HepG2 (cell line): ENCODE measurements around the gene MON1A. TPM values are rescaled to one million over a fixed set of nuclear protein-coding genes. Genes with fewer than 3 reads are reported as not detected.

Experiments
- ATAC-seq: fragments of 200-7000 bp; cut with Tn5 transposase; 3 replicates; pipeline ENCODE4 v1.9.1; 2020; ENCODE audit warnings: mild to moderate bottlenecking, moderate library complexity
- BruUV-seq: library from RNA; stranded (reverse); fragments of 400-500 nt; replicated peaks from 2 replicates; lab custom pipeline; 2021; lab: Mats Ljungman, UMichigan
- CTCF ChIA-PET: fragments of 300-600 bp; formaldehyde crosslinking; extraction: SDS; loops from one replicate; lab custom pipeline; 2021; ENCODE audit warnings: low total read pairs, inconsistent platforms, low intra/inter-chr PET ratio; lab: Yijun Ruan, JAX
- POLR2A ChIA-PET: fragments of 350-600 bp; sonication (Branson Sonifier 250); formaldehyde crosslinking; loops from one replicate; lab custom pipeline; 2020; ENCODE audit warnings: antibody characterized with exemption, inconsistent platforms; lab: Yijun Ruan, JAX
- DNase-seq: peaks from one replicate; pipeline ENCODE4 v3.0.0-alpha.2; 2015; ENCODE audit warnings: low spot score
- FAIRE-seq: peaks from 3 replicates; lab custom pipeline; 2011; peaks lifted over from hg19 to GRCh38; lab: Jason Lieb, UNC
- H2AFZ ChIP-seq: one replicate; pipeline ENCODE4 v1.6.1; 2011; ENCODE audit warnings: low read length, inconsistent platforms
- H3K27ac ChIP-seq: fragments of 300-600 bp; 3 replicates; pipeline ENCODE4 v1.8.0; 2011; ENCODE audit warnings: mixed run types, mild to moderate bottlenecking, mixed read lengths, low read length, inconsistent platforms; ENCODE audit not compliant: insufficient read depth; ENCODE audit errors: extremely low read length
- H3K27me3 ChIP-seq, 2 experiments: fragments of 200-600 bp in 1 of 2; 2 replicates in 1 of 2; 3 replicates in 1 of 2; pipeline versions ENCODE4 v1.6.0 to v1.8.0; 2011; ENCODE audit warnings: low read length in 2 of 2, mild to moderate bottlenecking in 2 of 2, moderate library complexity in 2 of 2, inconsistent platforms in 1 of 2; ENCODE audit not compliant: insufficient read depth in 2 of 2, control insufficient read depth in 1 of 2
- H3K36me3 ChIP-seq, 2 experiments: fragments of 200-600 bp in 1 of 2; replicated peaks in 1 of 2; 2 replicates in 1 of 2; 3 replicates in 1 of 2; pipeline versions ENCODE4 v1.5.1 to v1.8.0; 2011; ENCODE audit warnings: low read length in 2 of 2, inconsistent platforms in 1 of 2; ENCODE audit not compliant: insufficient read depth in 2 of 2, control insufficient read depth in 1 of 2
- H3K4me1 ChIP-seq: 2 replicates; pipeline ENCODE4 v1.5.1; 2012; ENCODE audit warnings: low read length, inconsistent platforms; ENCODE audit not compliant: insufficient read depth
- H3K4me2 ChIP-seq: 2 replicates; pipeline ENCODE4 v1.6.0; 2011; ENCODE audit warnings: low read depth, low read length, inconsistent platforms
- H3K4me3 ChIP-seq, 3 experiments: fragments of 200-600 bp in 1 of 3; sonication (generic), shearing (Covaris generic) in 1 of 3; replicated peaks in 1 of 3; 2 replicates each; pipeline ENCODE4 v1.5.1; 2011 to 2016; ENCODE audit warnings: low read length in 3 of 3, inconsistent platforms in 2 of 3, low read depth in 2 of 3, mild to moderate bottlenecking in 2 of 3, control low read depth in 1 of 3, mixed read lengths in 1 of 3; ENCODE audit not compliant: insufficient read depth in 1 of 3
- H3K79me2 ChIP-seq: one replicate; pipeline ENCODE4 v1.6.1; 2011; ENCODE audit warnings: low read length, inconsistent platforms; ENCODE audit not compliant: insufficient read depth
- H3K9ac ChIP-seq: 2 replicates; pipeline ENCODE4 v1.6.0; 2011; ENCODE audit warnings: mild to moderate bottlenecking, low read depth, low read length, inconsistent platforms; ENCODE audit not compliant: insufficient read depth
- H3K9me3 ChIP-seq: 2 replicates; pipeline ENCODE4 v1.5.1; 2012; ENCODE audit warnings: mild to moderate bottlenecking, low read length
- H4K20me1 ChIP-seq: 2 replicates; pipeline ENCODE4 v1.6.0; 2011; ENCODE audit warnings: inconsistent platforms, mild to moderate bottlenecking, low read length, moderate library complexity; ENCODE audit not compliant: insufficient read depth
- CEBPB ChIP-seq: IDR thresholded peaks from 2 replicates; pipeline ENCODE4 v1.6.1; 2011; ENCODE audit warnings: low read depth, low read length, improper control_type of control experiment, borderline replicate concordance
- FOXK2 ChIP-seq: fragments of 450-650 bp; IDR thresholded peaks from 2 replicates; pipeline ENCODE4 v1.6.1; 2016
- GFI1 ChIP-seq: sonication (generic); formaldehyde crosslinking; IDR thresholded peaks from 2 replicates; pipeline ENCODE4 v1.5.0; 2020; ENCODE audit warnings: missing genetic modification reagents, mild to moderate bottlenecking, borderline replicate concordance
- MAFK ChIP-seq, 2 experiments: IDR thresholded peaks in 1 of 2; conservative IDR thresholded peaks in 1 of 2; 2 replicates each; pipeline ENCODE4 v1.6.1; 2011; ENCODE audit warnings: improper control_type of control experiment in 2 of 2, low read length in 2 of 2
- ZBTB49 ChIP-seq: sonication (generic); formaldehyde crosslinking; IDR thresholded peaks from 2 replicates; pipeline ENCODE4 v1.4.0; 2020; ENCODE audit warnings: missing genetic modification reagents, borderline replicate concordance
- ZFP37 ChIP-seq: sonication (generic); formaldehyde crosslinking; IDR thresholded peaks from 2 replicates; pipeline ENCODE4 v1.4.0; 2020; ENCODE audit warnings: missing genetic modification reagents, borderline replicate concordance
- ZNF143 ChIP-seq: sonication (generic); formaldehyde crosslinking; IDR thresholded peaks from 2 replicates; pipeline ENCODE4 v1.4.0; 2020; ENCODE audit warnings: missing genetic modification reagents
- ZNF281 ChIP-seq: sonication (generic); formaldehyde crosslinking; IDR thresholded peaks from 2 replicates; pipeline ENCODE4 v1.4.0; 2020; ENCODE audit warnings: missing genetic modification reagents, borderline replicate concordance
- WGBS: methylation state at CpG from one replicate; pipeline ENCODE4 v1.1.6; 2017; ENCODE audit warnings: low lambda C conversion rate; 5-methylcytosine and 5-hydroxymethylcytosine counted together
- in situ Hi-C: cut with HindIII; loops from 2 replicates; pipeline ENCODE4 v1.10.0; 2017; ENCODE audit warnings: low pct_unique_long_range_greater_than_20kb; ENCODE audit not compliant: extremely low pct_ligation_motif_present
- intact Hi-C: fragments of 100-400 bp; cut with micrococcal nuclease; formaldehyde crosslinking; loops from one replicate; pipeline ENCODE4 v1.10.0; 2022; ENCODE audit not compliant: unreplicated experiment
- polyA plus RNA-seq, 8 experiments: library from polyadenylated mRNA; depleted of rRNA in 3 of 8; stranded (reverse) in 7 of 8; unstranded in 1 of 8; fragments of >200 nt; fragmentation: Illumina TruSeq in 4 of 8; extraction: Trizol in 4 of 8; gene quantifications; 2 replicates each; pipeline versions ENCODE4 v1.2.1 to v1.2.3, GENCODE V29; 2011 to 2016; ENCODE audit warnings: low read depth in 4 of 8, missing spikeins in 1 of 8, mixed read lengths in 1 of 8; ENCODE audit not compliant: insufficient read depth in 1 of 8
- total RNA-seq, 5 experiments: library from RNA; depleted of rRNA; stranded (reverse); fragments of >200 nt; fragmentation: Illumina TruSeq; extraction: Trizol; gene quantifications; 2 replicates each; pipeline ENCODE4 v1.2.3, GENCODE V29; 2016; ENCODE audit warnings: low read depth in 1 of 5
- TF ChIP-seq, protein P1 (sequence below): IDR thresholded peaks from 2 replicates; pipeline ENCODE4 v1.6.1; 2016; ENCODE audit warnings: low read depth, control low read depth
- TF ChIP-seq, protein P2 (sequence below): sonication (generic); formaldehyde crosslinking; IDR thresholded peaks from 2 replicates; pipeline ENCODE4 v1.4.0; 2020; ENCODE audit warnings: missing genetic modification reagents
- TF ChIP-seq, protein P3 (sequence below): sonication (generic); formaldehyde crosslinking; IDR thresholded peaks from 2 replicates; pipeline ENCODE4 v1.4.0; 2020; ENCODE audit warnings: missing genetic modification reagents, mild to moderate bottlenecking, borderline replicate concordance

MON1A gene
- total and polyA plus RNA-seq, 2 of the 13 experiments (the other 11 are each of a cell fraction or from before 2014, with no cell fraction given): 4.6 to 9.0 TPM

DNA sequence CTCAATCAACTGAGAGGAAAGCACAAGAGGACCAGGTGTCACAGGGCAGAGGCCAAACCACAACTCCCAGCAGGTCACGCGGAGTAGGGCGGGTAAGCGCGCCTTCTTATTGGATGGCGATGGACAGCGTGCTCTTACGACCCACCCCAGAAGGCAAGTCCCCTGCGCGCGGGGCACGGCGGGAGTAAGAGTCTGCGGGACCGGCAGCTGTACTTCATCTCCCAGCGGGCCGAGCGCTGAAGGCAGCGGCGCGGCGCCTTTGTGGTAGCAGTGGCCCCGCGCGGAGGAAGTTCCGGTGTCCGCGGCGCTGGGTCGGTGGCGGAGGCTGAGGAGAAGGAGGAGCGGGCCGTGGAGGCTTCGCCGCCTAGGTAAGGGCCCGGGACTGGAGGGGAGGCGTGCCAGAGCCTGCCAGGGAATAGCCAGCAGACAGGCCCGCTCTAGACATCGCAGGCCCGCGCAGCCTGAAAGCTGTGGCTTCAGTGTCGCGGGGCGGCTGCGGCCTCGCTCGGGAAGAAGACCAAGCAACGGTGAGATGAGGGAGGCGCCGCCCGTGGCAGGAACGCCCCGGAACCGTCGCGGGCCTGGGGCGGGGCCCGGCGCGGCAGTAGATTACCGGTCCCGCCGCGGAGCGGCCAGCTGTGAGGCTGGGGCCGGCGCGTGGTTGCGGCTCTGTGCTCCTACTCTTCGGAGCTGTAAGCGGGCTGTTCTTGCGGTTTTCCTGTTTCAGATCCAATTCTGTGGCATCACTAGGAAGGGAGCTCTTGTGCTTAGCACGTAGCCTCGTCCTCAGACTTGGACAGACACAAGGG lies 10.5 kb upstream of the MON1A start, which contains the start of gene RBM6 (continued):
- TF ChIP-seq ZBTB49 (CRISPR knock-in tag): no peak
- TF ChIP-seq, protein P1, sequence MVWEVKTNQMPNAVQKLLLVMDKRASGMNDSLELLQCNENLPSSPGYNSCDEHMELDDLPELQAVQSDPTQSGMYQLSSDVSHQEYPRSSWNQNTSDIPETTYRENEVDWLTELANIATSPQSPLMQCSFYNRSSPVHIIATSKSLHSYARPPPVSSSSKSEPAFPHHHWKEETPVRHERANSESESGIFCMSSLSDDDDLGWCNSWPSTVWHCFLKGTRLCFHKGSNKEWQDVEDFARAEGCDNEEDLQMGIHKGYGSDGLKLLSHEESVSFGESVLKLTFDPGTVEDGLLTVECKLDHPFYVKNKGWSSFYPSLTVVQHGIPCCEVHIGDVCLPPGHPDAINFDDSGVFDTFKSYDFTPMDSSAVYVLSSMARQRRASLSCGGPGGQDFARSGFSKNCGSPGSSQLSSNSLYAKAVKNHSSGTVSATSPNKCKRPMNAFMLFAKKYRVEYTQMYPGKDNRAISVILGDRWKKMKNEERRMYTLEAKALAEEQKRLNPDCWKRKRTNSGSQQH: peak; percentile 70; the same call in 1 of the 2 replicates
- peak; percentile 57; the same call in 1 of the 2 replicates for TF ChIP-seq FOXK2
- TF ChIP-seq, protein P2, sequence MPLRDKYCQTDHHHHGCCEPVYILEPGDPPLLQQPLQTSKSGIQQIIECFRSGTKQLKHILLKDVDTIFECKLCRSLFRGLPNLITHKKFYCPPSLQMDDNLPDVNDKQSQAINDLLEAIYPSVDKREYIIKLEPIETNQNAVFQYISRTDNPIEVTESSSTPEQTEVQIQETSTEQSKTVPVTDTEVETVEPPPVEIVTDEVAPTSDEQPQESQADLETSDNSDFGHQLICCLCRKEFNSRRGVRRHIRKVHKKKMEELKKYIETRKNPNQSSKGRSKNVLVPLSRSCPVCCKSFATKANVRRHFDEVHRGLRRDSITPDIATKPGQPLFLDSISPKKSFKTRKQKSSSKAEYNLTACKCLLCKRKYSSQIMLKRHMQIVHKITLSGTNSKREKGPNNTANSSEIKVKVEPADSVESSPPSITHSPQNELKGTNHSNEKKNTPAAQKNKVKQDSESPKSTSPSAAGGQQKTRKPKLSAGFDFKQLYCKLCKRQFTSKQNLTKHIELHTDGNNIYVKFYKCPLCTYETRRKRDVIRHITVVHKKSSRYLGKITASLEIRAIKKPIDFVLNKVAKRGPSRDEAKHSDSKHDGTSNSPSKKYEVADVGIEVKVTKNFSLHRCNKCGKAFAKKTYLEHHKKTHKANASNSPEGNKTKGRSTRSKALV (CRISPR knock-in tag): peak; percentile 68

GRCh38 chr3:49937090-49937489 lies 7.5 kb upstream of the MON1A start:
- Histone ChIP-seq H3K9ac (no peak overlapping the region), H3K36me3 (no peaks in the 10 kb centered on the region), H2AFZ (peak overlapping the region; percentile 61), H3K9me3 (no peaks in the 10 kb centered on the region), H3K4me3 (no peak overlapping the region), H3K4me2 (peak overlapping the region; percentile 29; the same call in 1 of the 2 replicates), H3K79me2 (peaks cover 17% of the 10 kb centered on the region), H3K27ac (no peak overlapping the region), H3K27me3 (peaks cover 0 to 2% of the 10 kb centered on the region in 2 experiments; a peak in 2 of 5 replicates), H3K4me1 (peaks cover 27% of the 10 kb centered on the region), H4K20me1 (peaks cover 10% of the 10 kb centered on the region)
- POLR2A ChIA-PET: no interaction called here
- FAIRE-seq (no peak), DNase-seq (no peak), ATAC-seq (no peak)
- 0% methylated on average over 2 of the region's 3 CpGs for WGBS
- CTCF ChIA-PET: no interaction called here
- no TSS peak for BruUV-seq
- intact Hi-C loops (no loop called here), in situ Hi-C loops (no loop called here)
- no peak for TF ChIP-seq ZNF281 (CRISPR knock-in tag)
- no peak for TF ChIP-seq ZNF143 (CRISPR knock-in tag)
- TF ChIP-seq, protein P3, sequence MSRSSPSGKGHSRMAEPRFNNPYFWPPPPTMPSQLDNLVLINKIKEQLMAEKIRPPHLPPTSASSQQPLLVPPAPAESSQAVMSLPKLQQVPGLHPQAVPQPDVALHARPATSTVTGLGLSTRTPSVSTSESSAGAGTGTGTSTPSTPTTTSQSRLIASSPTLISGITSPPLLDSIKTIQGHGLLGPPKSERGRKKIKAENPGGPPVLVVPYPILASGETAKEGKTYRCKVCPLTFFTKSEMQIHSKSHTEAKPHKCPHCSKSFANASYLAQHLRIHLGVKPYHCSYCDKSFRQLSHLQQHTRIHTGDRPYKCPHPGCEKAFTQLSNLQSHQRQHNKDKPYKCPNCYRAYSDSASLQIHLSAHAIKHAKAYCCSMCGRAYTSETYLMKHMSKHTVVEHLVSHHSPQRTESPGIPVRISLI: 0 out of 2 replicates have a peak, but pooled peaks have one; percentile 17
- TF ChIP-seq GFI1: 0 out of 2 replicates have a peak, but pooled peaks have one; percentile 23
- no peak for TF ChIP-seq ZFP37 (CRISPR knock-in tag)
- TF ChIP-seq CEBPB: peak; percentile 60; the same call in 1 of the 2 replicates
- TF ChIP-seq MAFK (conservative IDR thresholded peaks at IDR 0.05 in 1 of 2, IDR thresholded peaks at IDR 0.05 in 1 of 2; ENCODE audit: low read length in 2 of 2): peak; percentile 96 to 97
